Endothelial cell of umbilical vein (primary cell): Measurements from ENCODE around the gene NHLRC4. TPM values are rescaled to one million over a fixed set of nuclear protein-coding genes. Genes with fewer than 3 reads are reported as not detected.

Source experiments
- BruUV-seq: library from RNA; stranded (reverse); fragments of 400-500 nt; replicated peaks from 2 replicates; lab custom pipeline; 2021; lab: Mats Ljungman, UMichigan
- CTCF ChIA-PET: fragments of 300-600, 350-600 bp; sonication (Branson Sonifier 250); formaldehyde crosslinking; loops from one replicate; lab custom pipeline; 2021; ENCODE audit warnings: antibody characterized with exemption, inconsistent platforms; lab: Charles Lee
- POLR2A ChIA-PET: fragments of 300-600, 350-600 bp; sonication (Branson Sonifier 250); formaldehyde crosslinking; loops from one replicate; lab custom pipeline; 2021; ENCODE audit warnings: antibody characterized with exemption, inconsistent platforms; lab: Charles Lee
- DNase-seq: peaks from one replicate; pipeline ENCODE4 v3.0.0-alpha.2; 2011; ENCODE audit warnings: low read depth, low spot score
- FAIRE-seq: peaks from 2 replicates; lab custom pipeline; 2011; peaks lifted over from hg19 to GRCh38; lab: Jason Lieb, UNC
- H2AFZ ChIP-seq: 2 replicates; pipeline ENCODE4 v1.6.0; 2012; ENCODE audit warnings: low read depth, low read length, control low read depth, inconsistent platforms
- H3K27ac ChIP-seq: 2 replicates; pipeline ENCODE4 v1.5.1; 2011; ENCODE audit warnings: low read depth, mild to moderate bottlenecking, control low read depth, low read length, moderate library complexity; ENCODE audit not compliant: insufficient read depth
- H3K27me3 ChIP-seq, 2 experiments: 2 replicates each; pipeline versions ENCODE4 v1.6.0 to v1.6.1; 2011; ENCODE audit warnings: low read length in 2 of 2, mixed read lengths in 1 of 2; ENCODE audit not compliant: control insufficient read depth in 2 of 2, insufficient read depth in 2 of 2
- H3K36me3 ChIP-seq, 2 experiments: 2 replicates in 1 of 2; 3 replicates in 1 of 2; pipeline ENCODE4 v1.5.1; 2011; ENCODE audit warnings: low read length in 2 of 2, mild to moderate bottlenecking in 1 of 2, moderate library complexity in 1 of 2; ENCODE audit not compliant: control insufficient read depth in 2 of 2, insufficient read depth in 2 of 2; ENCODE audit errors: extremely low read depth in 1 of 2
- H3K4me1 ChIP-seq: 3 replicates; pipeline ENCODE4 v1.5.1; 2011; ENCODE audit warnings: mild to moderate bottlenecking, low read length; ENCODE audit not compliant: control insufficient read depth, insufficient read depth; ENCODE audit errors: extremely low read depth
- H3K4me2 ChIP-seq: 2 replicates; pipeline ENCODE4 v1.6.1; 2011; ENCODE audit warnings: low read length, control low read depth, mixed read lengths; ENCODE audit not compliant: insufficient read depth
- H3K4me3 ChIP-seq, 3 experiments: fragments of 200-600 bp in 1 of 3; sonication (generic), shearing (Covaris generic) in 1 of 3; replicated peaks in 1 of 3; 2 replicates each; pipeline ENCODE4 v1.5.1; 2011 to 2016; ENCODE audit warnings: control low read depth in 3 of 3, low read length in 3 of 3, mild to moderate bottlenecking in 2 of 3, inconsistent platforms in 1 of 3, low read depth in 1 of 3, moderate library complexity in 1 of 3; ENCODE audit not compliant: insufficient read depth in 1 of 3
- H3K79me2 ChIP-seq: 2 replicates; pipeline ENCODE4 v1.6.0; 2012; ENCODE audit warnings: low read length, inconsistent platforms; ENCODE audit not compliant: control insufficient read depth, insufficient read depth
- H3K9ac ChIP-seq: replicated peaks from 2 replicates; pipeline ENCODE3; 2011; ENCODE audit warnings: low read length, control low read depth; ENCODE audit not compliant: insufficient read depth; ENCODE audit errors: extremely low read depth
- H3K9me1 ChIP-seq: replicated peaks from 3 replicates; pipeline ENCODE4 v1.6.0; 2011; ENCODE audit warnings: mild to moderate bottlenecking, low read length; ENCODE audit not compliant: control insufficient read depth, insufficient read depth; ENCODE audit errors: extremely low read depth
- H3K9me3 ChIP-seq: replicated peaks from 2 replicates; pipeline ENCODE4 v1.5.1; 2012; ENCODE audit warnings: low read length, inconsistent platforms; ENCODE audit not compliant: control insufficient read depth, insufficient read depth
- H4K20me1 ChIP-seq: replicated peaks from 2 replicates; pipeline ENCODE3; 2011; ENCODE audit warnings: mild to moderate bottlenecking, low read length; ENCODE audit not compliant: control insufficient read depth, insufficient read depth; ENCODE audit errors: extremely low read depth
- EZH2 ChIP-seq: IDR thresholded peaks from 2 replicates; pipeline ENCODE4 v1.6.1; 2012; ENCODE audit warnings: borderline replicate concordance, low read depth, mild to moderate bottlenecking, moderate library complexity, low read length, inconsistent platforms; ENCODE audit not compliant: severe bottlenecking
- POLR2A ChIP-seq: IDR thresholded peaks from 2 replicates; pipeline ENCODE4 v1.6.1; 2012; ENCODE audit warnings: low read depth, mild to moderate bottlenecking, control low read depth, low read length
- POLR2AphosphoS5 ChIP-seq: IDR thresholded peaks from 2 replicates; pipeline ENCODE4 v1.6.1; 2012; ENCODE audit warnings: low read depth, mild to moderate bottlenecking, control low read depth, low read length, moderate library complexity; ENCODE audit not compliant: insufficient read depth
- dilution Hi-C: fragments of 300-500 bp; cut with MboI; formaldehyde crosslinking; loops from one replicate; pipeline ENCODE4 v1.15.0; 2019; ENCODE audit warnings: low sequenced_read_pairs; ENCODE audit not compliant: extremely low pct_ligation_motif_present
- intact Hi-C: fragments of 100-400 bp; cut with micrococcal nuclease; formaldehyde crosslinking; loops from one replicate; pipeline ENCODE4 v1.10.0; 2022
- polyA plus RNA-seq, 4 experiments: library from polyadenylated mRNA; depleted of rRNA in 3 of 4; stranded (reverse) in 3 of 4; unstranded in 1 of 4; fragments of >200 nt; gene quantifications; 2 replicates each; pipeline versions ENCODE4 v1.2.1 to v1.2.3, GENCODE V29; 2011 to 2012; ENCODE audit warnings: missing spikeins in 1 of 4
- total RNA-seq: library from RNA; stranded (reverse); gene quantifications from 2 replicates; pipeline ENCODE4 v1.2.3, GENCODE V29; 2021
- TF ChIP-seq, protein P1 (sequence below), 2 donors: IDR thresholded peaks; 1 replicate in 1 of 2; 2 replicates in 1 of 2; pipeline ENCODE4 v1.5.1; 2011; ENCODE audit warnings: low read length in 2 of 2, mild to moderate bottlenecking in 2 of 2, moderate library complexity in 2 of 2, control low read depth in 1 of 2, inconsistent platforms in 1 of 2, low read depth in 1 of 2; ENCODE audit not compliant: insufficient read depth in 1 of 2; ENCODE audit errors: extremely low read depth in 1 of 2

The NHLRC4 gene
- total and polyA plus RNA-seq, 2 donors (not counting 3 experiments of a cell fraction or from before 2014, with no cell fraction given): 0.73 to 0.94 TPM

DNA sequence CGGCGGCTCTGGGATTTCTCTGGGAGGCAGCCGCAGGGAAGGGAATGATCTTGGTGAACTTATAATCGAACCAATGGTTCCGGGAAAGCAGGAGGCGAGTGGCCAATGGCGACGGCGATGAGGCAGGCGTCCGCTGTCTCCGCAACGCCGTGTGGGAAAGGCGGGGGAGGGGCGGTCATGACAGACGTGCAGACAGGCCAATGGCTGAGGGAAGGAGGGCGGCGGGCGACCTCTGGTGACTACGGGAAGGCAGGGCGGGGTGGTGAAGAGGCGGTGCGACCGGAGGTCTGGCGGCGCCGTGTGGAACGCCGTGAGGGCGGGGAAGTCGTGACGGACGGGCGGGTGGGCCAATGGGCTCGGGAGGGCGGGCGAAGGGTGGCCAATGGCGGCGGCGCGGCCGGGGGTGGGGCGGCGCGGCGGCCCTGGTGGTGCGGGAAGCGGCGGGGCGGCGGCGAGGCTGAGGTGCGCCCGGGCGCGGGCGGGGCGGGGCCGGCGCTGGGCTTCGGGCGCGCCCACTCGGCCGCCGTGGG, 22.9 kb downstream of the NHLRC4 start, which contains the start of gene RAB40C:
RAB40C (plus strand) TSS at position 409 of the 530 bp plus-strand sequence. CDS start 226 bp downstream, outside the sequence.
- Histone ChIP-seq H2AFZ (peak within 1 kb of the TSS; percentile 78), H3K27ac (peak within 1 kb of the TSS; percentile 68), H3K36me3 (peaks cover 0 to 3% of the 10 kb centered on the region in 2 experiments), H3K9ac (peak within 1 kb of the TSS; percentile 72), H3K4me3 (peak within 1 kb of the TSS; percentile 24 to 79 (median 54)), H4K20me1 (no peaks in the 10 kb centered on the region), H3K79me2 (peaks cover 24% of the 10 kb centered on the region), H3K27me3 (no peaks in the 10 kb centered on the region), H3K9me1 (no peaks in the 10 kb centered on the region), H3K9me3 (no peaks in the 10 kb centered on the region), H3K4me1 (peaks cover 16% of the 10 kb centered on the region), H3K4me2 (peak within 1 kb of the TSS; percentile 53)
- POLR2A ChIA-PET: no interaction called here
- TF ChIP-seq, protein P1, sequence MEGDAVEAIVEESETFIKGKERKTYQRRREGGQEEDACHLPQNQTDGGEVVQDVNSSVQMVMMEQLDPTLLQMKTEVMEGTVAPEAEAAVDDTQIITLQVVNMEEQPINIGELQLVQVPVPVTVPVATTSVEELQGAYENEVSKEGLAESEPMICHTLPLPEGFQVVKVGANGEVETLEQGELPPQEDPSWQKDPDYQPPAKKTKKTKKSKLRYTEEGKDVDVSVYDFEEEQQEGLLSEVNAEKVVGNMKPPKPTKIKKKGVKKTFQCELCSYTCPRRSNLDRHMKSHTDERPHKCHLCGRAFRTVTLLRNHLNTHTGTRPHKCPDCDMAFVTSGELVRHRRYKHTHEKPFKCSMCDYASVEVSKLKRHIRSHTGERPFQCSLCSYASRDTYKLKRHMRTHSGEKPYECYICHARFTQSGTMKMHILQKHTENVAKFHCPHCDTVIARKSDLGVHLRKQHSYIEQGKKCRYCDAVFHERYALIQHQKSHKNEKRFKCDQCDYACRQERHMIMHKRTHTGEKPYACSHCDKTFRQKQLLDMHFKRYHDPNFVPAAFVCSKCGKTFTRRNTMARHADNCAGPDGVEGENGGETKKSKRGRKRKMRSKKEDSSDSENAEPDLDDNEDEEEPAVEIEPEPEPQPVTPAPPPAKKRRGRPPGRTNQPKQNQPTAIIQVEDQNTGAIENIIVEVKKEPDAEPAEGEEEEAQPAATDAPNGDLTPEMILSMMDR (IDR thresholded peaks at IDR 0.05; ENCODE audit: extremely low read depth in 1 of 2, insufficient read depth in 1 of 2, low read depth in 1 of 2, low read length in 2 of 2): peak in 1 of 2 donors; percentile 16
- TF ChIP-seq POLR2AphosphoS5: peak; percentile 43
- TF ChIP-seq POLR2A: no peak
- no peak for TF ChIP-seq EZH2
- CTCF ChIA-PET: interaction anchor here (0.8 to 1.2 kb wide), 9 partner anchors 10 to 61 kb away, joined by 3 to 8 read pairs (median 3); partner anchors contain the start of gene METTL26
- FAIRE-seq (peak; percentile 98), DNase-seq (peak; percentile 97)
- BruUV-seq: no TSS peak
- dilution Hi-C loops: no loop called here
- intact Hi-C loops: loop anchor here (1.0 to 5.0 kb wide), 5 partner anchors 37 to 197 kb away; partner anchors contain the start of genes METTL26 and RHOT2
